ENCODE measurements around the gene STYX. TPM values are rescaled to one million over a fixed set of nuclear protein-coding genes. Genes with fewer than 3 reads are reported as not detected.

Gene STYX
- total RNA-seq, 1 donor from 2014 or later, result 13.1 TPM

Other genes with a start within 250 kb of the STYX start
- gene TXNDC16, start 177.7 kb upstream of the STYX start, total RNA-seq, result 3.4 TPM
- gene GPR137C, start 177.3 kb upstream of the STYX start, total RNA-seq, result 0.51 TPM
- 15.3 TPM for gene ERO1A, start 34.6 kb upstream of the STYX start, total RNA-seq
- 71.7 TPM for gene PSMC6, start 23.0 kb upstream of the STYX start, total RNA-seq
- gene GNPNAT1, start 61.4 kb downstream of the STYX start, total RNA-seq, result 5.2 TPM
- gene FERMT2, start 220.9 kb downstream of the STYX start, total RNA-seq, result 127 TPM

All from Right ventricle myocardium inferior (tissue), 1 donor.